ENCODE data around the gene SETD2.

- TF ChIP-seq CTCF (IDR thresholded peaks at IDR 0.05) (no peak), EZH2 (IDR thresholded peaks at IDR 0.05; ENCODE audit: borderline replicate concordance, insufficient read depth, low read depth, low read length, poor library complexity, severe bottlenecking) (no peak)
These were observed 183.9 kb downstream of the SETD2 start for GRCh38 chr3:46979958-46980497.

Data from B cell (primary cell).